T-helper 1 cell treated with Interleukin-12 subunit alpha and Interleukin-12 subunit beta and Interleukin-4 antibody, amounts not matched to agents 30 μg/mL and 1 μg/mL, for 36 hours (primary cell): ENCODE results near the gene ACOX3.
"Not testable (repeated sequence)": the region's sequence is repeated elsewhere in the genome, so short reads cannot be mapped to it uniquely, and the experiment has no call there.

Experiments used
- H3K27ac Mint-ChIP-seq: one replicate; pipeline ENCODE4 v1.8.0; 2021; ENCODE audit warnings: mild to moderate bottlenecking, mixed read lengths
- H3K27me3 Mint-ChIP-seq: one replicate; pipeline ENCODE4 v1.8.0; 2021; ENCODE audit warnings: low read depth, mixed read lengths
- H3K36me3 Mint-ChIP-seq: one replicate; pipeline ENCODE4 v1.8.0; 2021; ENCODE audit warnings: low read depth, mixed read lengths
- H3K4me1 Mint-ChIP-seq: one replicate; pipeline ENCODE4 v1.8.0; 2021; ENCODE audit warnings: low read depth, mixed read lengths
- H3K4me3 Mint-ChIP-seq: one replicate; pipeline ENCODE4 v1.8.0; 2021; ENCODE audit warnings: mild to moderate bottlenecking, moderate library complexity, mixed read lengths
- H3K9me3 Mint-ChIP-seq: one replicate; pipeline ENCODE4 v1.8.0; 2021; ENCODE audit warnings: mixed read lengths

ACOX3 gene

GRCh38 chr4:8410641-8411271 is 29.8 kb downstream of the ACOX3 start:
- H3K36me3 Mint-ChIP-seq: peaks cover 12% of the 10 kb centered on the region
- no peak overlapping the region for H3K27ac Mint-ChIP-seq
- H3K4me3 Mint-ChIP-seq: no peak overlapping the region
- H3K9me3 Mint-ChIP-seq: no peaks in the 10 kb centered on the region
- no peaks in the 10 kb centered on the region for H3K27me3 Mint-ChIP-seq
- peaks cover 21% of the 10 kb centered on the region for H3K4me1 Mint-ChIP-seq

- peaks cover 21% of the 10 kb centered on the region for H3K4me1 Mint-ChIP-seq
- no peak overlapping the region for H3K27ac Mint-ChIP-seq
These were observed 30.4 kb downstream of the ACOX3 start for GRCh38 chr4:8410066-8410625.

GRCh38 chr4:8409264-8410065 is 31.1 kb downstream of the ACOX3 start:
- Mint-ChIP-seq H3K27ac (peak overlapping the region; percentile 55), H3K4me1 (peaks cover 18% of the 10 kb centered on the region), H3K9me3 (no peaks in the 10 kb centered on the region), H3K4me3 (no peak overlapping the region), H3K36me3 (peaks cover 6% of the 10 kb centered on the region), H3K27me3 (no peaks in the 10 kb centered on the region)

More at GRCh38 chr4:8410066-8410625, 30.4 kb downstream of the ACOX3 start:
- Mint-ChIP-seq H3K4me3 (no peak overlapping the region), H3K9me3 (no peaks in the 10 kb centered on the region), H3K36me3 (peaks cover 12% of the 10 kb centered on the region), H3K27me3 (no peaks in the 10 kb centered on the region)

DNA sequence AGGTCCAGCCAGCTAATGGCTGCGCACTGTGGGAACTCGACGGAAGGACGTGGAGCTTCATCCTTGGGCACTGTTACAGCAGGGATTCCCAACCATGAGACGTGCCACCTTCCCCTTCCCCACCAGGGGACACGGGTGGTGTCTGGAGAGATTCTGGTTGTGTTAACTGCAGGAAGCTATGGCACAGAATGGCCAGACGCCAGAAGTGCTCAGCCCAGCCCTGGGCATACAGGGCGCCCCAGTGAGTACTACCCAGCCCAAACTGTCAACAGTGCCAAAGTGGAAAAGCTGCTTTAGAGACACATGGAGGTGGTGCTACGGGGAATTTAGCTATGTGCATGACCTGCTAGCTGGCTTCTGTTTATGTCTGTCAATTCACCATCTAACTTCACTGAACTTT is 32.8 kb downstream of the ACOX3 start:
- Mint-ChIP-seq H3K9me3 (no peaks in the 10 kb centered on the region), H3K27me3 (no peaks in the 10 kb centered on the region), H3K27ac (no peak overlapping the region), H3K36me3 (no peaks in the 10 kb centered on the region), H3K4me1 (peaks cover 12% of the 10 kb centered on the region), H3K4me3 (no peak overlapping the region)

GRCh38 chr4:8407316-8407715 is 33.2 kb downstream of the ACOX3 start:
- no peak overlapping the region for H3K4me3 Mint-ChIP-seq
- peaks cover 12% of the 10 kb centered on the region for H3K4me1 Mint-ChIP-seq
- H3K27me3 Mint-ChIP-seq: no peaks in the 10 kb centered on the region
- no peaks in the 10 kb centered on the region for H3K9me3 Mint-ChIP-seq
- no peaks in the 10 kb centered on the region for H3K36me3 Mint-ChIP-seq
- H3K27ac Mint-ChIP-seq: no peak overlapping the region

DNA sequence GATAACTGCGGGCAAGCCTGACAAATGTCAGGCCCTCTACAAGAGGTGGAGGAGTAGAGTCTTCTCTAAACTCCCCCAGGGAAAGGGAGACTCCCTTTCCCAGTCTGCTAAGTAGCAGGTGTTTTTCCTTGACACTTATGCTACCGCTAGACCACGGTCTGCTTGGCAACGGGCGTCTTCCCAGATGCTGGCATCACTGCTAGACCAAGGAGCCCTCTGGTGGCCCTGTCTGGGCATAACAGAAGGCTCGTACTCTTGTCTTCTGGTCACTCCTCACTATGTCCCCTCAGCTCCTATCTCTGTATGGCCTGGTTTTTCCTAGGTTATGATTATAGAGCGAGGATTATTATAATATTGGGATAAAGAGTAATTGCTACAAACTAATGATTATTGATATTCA is 33.6 kb downstream of the ACOX3 start:
- not testable (repeated sequence) for H3K27ac Mint-ChIP-seq, H3K9me3 Mint-ChIP-seq, H3K27me3 Mint-ChIP-seq, H3K4me3 Mint-ChIP-seq, H3K36me3 Mint-ChIP-seq
- H3K4me1 Mint-ChIP-seq: peaks cover 12% of the 10 kb centered on the region

DNA sequence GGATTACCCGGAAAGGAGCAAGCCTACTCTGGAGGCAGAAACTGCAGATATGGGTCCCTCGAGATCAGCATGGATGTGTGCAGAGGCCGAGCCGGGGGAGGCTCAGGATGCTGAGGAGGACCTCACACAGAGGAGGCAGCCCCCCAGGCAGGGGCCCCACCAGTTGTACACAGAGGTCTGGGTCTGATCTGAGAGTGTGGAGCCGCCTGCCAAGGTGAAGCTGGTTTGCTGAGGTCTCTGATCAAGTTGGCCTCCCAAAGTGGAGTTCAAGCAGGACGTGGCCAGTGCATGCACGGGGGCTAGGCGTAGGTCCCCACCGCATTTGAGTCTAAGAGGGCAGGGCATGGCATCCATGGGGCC is 35.0 kb downstream of the ACOX3 start:
- Mint-ChIP-seq H3K4me3 (no peak overlapping the region), H3K27ac (no peak overlapping the region), H3K9me3 (no peaks in the 10 kb centered on the region), H3K27me3 (no peaks in the 10 kb centered on the region), H3K36me3 (no peaks in the 10 kb centered on the region), H3K4me1 (peaks cover 10% of the 10 kb centered on the region)

GRCh38 chr4:8404791-8405515 is 35.6 kb downstream of the ACOX3 start:
- Mint-ChIP-seq H3K9me3 (no peaks in the 10 kb centered on the region), H3K36me3 (no peaks in the 10 kb centered on the region), H3K27ac (no peak overlapping the region), H3K4me3 (no peak overlapping the region), H3K27me3 (no peaks in the 10 kb centered on the region), H3K4me1 (peaks cover 9% of the 10 kb centered on the region)

DNA sequence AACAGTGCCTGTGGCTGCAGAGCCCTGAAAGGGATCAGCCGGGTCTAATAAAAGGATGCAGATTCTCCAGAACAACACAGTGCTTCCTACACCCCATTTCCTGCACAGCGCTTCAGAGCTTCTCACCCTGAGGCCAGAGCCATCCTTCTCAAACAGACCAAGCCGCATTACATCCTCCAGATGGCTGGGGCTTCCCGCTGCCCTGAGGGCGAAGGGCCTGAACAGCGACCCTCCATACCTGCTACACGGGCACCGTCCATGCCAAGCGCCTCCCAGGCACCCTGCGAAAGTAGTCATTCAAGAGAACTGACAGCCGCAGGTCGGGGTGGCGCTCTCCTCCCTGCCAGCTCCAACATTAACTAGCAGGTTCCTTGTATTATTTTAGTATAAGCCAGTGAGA is 36.5 kb downstream of the ACOX3 start:
- Mint-ChIP-seq H3K4me3 (no peak overlapping the region), H3K36me3 (no peaks in the 10 kb centered on the region), H3K9me3 (no peaks in the 10 kb centered on the region), H3K27ac (no peak overlapping the region), H3K4me1 (peaks cover under 1% of the 10 kb centered on the region), H3K27me3 (no peaks in the 10 kb centered on the region)

- H3K27ac Mint-ChIP-seq: no peak overlapping the region
- H3K27me3 Mint-ChIP-seq: no peaks in the 10 kb centered on the region
- no peak overlapping the region for H3K4me3 Mint-ChIP-seq
- H3K4me1 Mint-ChIP-seq: no peaks in the 10 kb centered on the region
- no peaks in the 10 kb centered on the region for H3K36me3 Mint-ChIP-seq
- H3K9me3 Mint-ChIP-seq: no peaks in the 10 kb centered on the region
These were observed 37.3 kb downstream of the ACOX3 start for GRCh38 chr4:8403173-8403753.

DNA sequence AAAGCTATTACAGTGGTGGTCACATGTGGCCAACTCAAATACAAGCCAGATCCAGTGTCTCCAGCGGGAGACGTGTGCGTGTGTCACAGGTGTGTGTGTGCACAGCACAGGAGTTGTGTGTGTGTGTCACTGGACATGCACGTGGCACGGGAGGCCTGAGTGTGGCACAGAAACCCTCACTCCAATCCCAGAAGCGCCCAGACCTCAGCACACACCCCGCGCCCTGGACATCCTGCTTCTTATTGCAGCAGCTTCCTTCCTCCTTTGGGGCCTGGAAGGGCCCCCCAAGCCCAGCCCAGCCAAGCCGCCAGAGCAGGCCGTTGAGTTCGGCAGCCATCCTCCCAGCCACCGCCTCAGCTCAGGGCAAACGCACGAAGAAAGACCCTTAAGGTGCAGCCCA is 37.9 kb downstream of the ACOX3 start:
- H3K4me1 Mint-ChIP-seq: no peaks in the 10 kb centered on the region
- no peaks in the 10 kb centered on the region for H3K36me3 Mint-ChIP-seq
- no peaks in the 10 kb centered on the region for H3K27me3 Mint-ChIP-seq
- no peaks in the 10 kb centered on the region for H3K9me3 Mint-ChIP-seq
- H3K27ac Mint-ChIP-seq: no peak overlapping the region
- H3K4me3 Mint-ChIP-seq: no peak overlapping the region

GRCh38 chr4:8402181-8402597 is 38.3 kb downstream of the ACOX3 start:
- no peak overlapping the region for H3K4me3 Mint-ChIP-seq
- H3K4me1 Mint-ChIP-seq: no peaks in the 10 kb centered on the region
- H3K36me3 Mint-ChIP-seq: no peaks in the 10 kb centered on the region
- no peak overlapping the region for H3K27ac Mint-ChIP-seq
- no peaks in the 10 kb centered on the region for H3K27me3 Mint-ChIP-seq
- H3K9me3 Mint-ChIP-seq: no peaks in the 10 kb centered on the region

GRCh38 chr4:8401665-8402064 is 38.9 kb downstream of the ACOX3 start:
- Mint-ChIP-seq H3K36me3 (no peaks in the 10 kb centered on the region), H3K27ac (no peak overlapping the region), H3K4me3 (no peak overlapping the region), H3K4me1 (no peaks in the 10 kb centered on the region), H3K9me3 (no peaks in the 10 kb centered on the region), H3K27me3 (no peaks in the 10 kb centered on the region)

DNA sequence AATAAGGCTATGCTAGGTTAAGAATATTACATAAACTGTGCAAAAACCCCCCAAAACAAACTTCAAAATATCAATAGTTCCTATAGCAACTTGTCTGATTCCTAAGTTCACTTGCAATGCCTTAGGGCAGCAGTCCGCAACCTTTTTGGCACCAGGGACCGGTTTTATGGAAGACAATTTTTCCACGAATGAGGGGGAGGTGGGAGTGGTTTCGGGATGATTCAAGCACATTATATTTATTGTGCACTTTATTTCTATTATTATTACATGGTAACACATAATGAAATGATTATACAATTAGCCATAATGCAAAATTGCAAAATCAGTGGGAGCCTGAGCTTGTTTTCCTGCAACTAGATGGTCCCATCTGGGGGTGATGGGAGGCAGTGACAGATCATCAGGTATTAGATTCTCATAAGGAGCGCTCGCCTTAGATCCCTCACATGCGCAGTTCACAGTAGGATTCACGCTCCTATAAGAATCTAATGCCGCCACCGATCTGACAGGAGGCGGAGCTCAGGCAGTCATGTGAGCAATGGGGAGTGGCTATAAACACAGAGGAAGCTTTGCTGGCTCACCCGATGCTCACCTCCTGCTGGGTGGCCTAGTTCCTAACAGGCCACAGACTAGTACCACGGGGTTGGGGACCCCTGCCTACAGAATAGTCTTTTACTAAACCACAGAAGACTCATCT is 39.7 kb downstream of the ACOX3 start:
- H3K36me3 Mint-ChIP-seq: no peaks in the 10 kb centered on the region
- no peak overlapping the region for H3K4me3 Mint-ChIP-seq
- no peaks in the 10 kb centered on the region for H3K4me1 Mint-ChIP-seq
- no peaks in the 10 kb centered on the region for H3K9me3 Mint-ChIP-seq
- no peaks in the 10 kb centered on the region for H3K27me3 Mint-ChIP-seq
- no peak overlapping the region for H3K27ac Mint-ChIP-seq
